MM.1S (cell line): ENCODE data around the gene EIF4H.

ENCODE experiments used
- DNase-seq: peaks from one replicate; pipeline ENCODE4 v3.0.0-alpha.2; 2015
- H2AFZ ChIP-seq: fragments of 300-600 bp; sonication (generic); 2 replicates; pipeline ENCODE4 v1.6.0; 2016; ENCODE audit warnings: antibody characterized with exemption, low read length
- H3F3A ChIP-seq: fragments of 300-600 bp; sonication (generic); 2 replicates; pipeline ENCODE4 v1.6.1; 2016; ENCODE audit warnings: mild to moderate bottlenecking, antibody characterized with exemption, low read length, moderate library complexity, mixed read lengths; ENCODE audit not compliant: insufficient read depth
- H3K27ac ChIP-seq: fragments of 300-600 bp; sonication (generic); 2 replicates; pipeline ENCODE4 v1.5.1; 2016; ENCODE audit warnings: mild to moderate bottlenecking, low read length
- H3K27me3 ChIP-seq: fragments of 300-600 bp; sonication (generic); replicated peaks from 2 replicates; pipeline ENCODE4 v1.6.0; 2016; ENCODE audit warnings: low read length; ENCODE audit not compliant: insufficient read depth
- H3K36me3 ChIP-seq: fragments of 300-600 bp; sonication (generic); replicated peaks from 2 replicates; pipeline ENCODE4 v1.6.1; 2016; ENCODE audit warnings: mild to moderate bottlenecking, low read length, mixed read lengths; ENCODE audit not compliant: insufficient read depth
- H3K4me1 ChIP-seq: fragments of 300-600 bp; sonication (generic); 2 replicates; pipeline ENCODE4 v1.6.1; 2016; ENCODE audit warnings: low read length, mixed read lengths
- H3K4me2 ChIP-seq: fragments of 300-600 bp; sonication (generic); 2 replicates; pipeline ENCODE4 v1.6.0; 2016; ENCODE audit warnings: low read depth, low read length
- H3K4me3 ChIP-seq: fragments of 300-600 bp; sonication (generic); 2 replicates; pipeline ENCODE4 v1.5.1; 2016; ENCODE audit warnings: low read length, mixed read lengths
- H3K79me2 ChIP-seq: fragments of 300-600 bp; sonication (generic); 2 replicates; pipeline ENCODE4 v1.6.1; 2016; ENCODE audit warnings: mixed run types, low read length, mixed read lengths
- H3K9ac ChIP-seq: fragments of 300-600 bp; sonication (generic); 2 replicates; pipeline ENCODE4 v1.6.1; 2016; ENCODE audit warnings: low read length, mixed read lengths
- H3K9me2 ChIP-seq: fragments of 300-600 bp; sonication (generic); replicated peaks from 2 replicates; pipeline ENCODE4 v1.6.1; 2016; ENCODE audit warnings: mild to moderate bottlenecking, low read length, mixed read lengths; ENCODE audit not compliant: insufficient read depth
- H3K9me3 ChIP-seq: fragments of 300-600 bp; sonication (generic); replicated peaks from 2 replicates; pipeline ENCODE4 v1.6.1; 2016; ENCODE audit warnings: mild to moderate bottlenecking, low read length, mixed read lengths; ENCODE audit not compliant: insufficient read depth
- H4K20me1 ChIP-seq: fragments of 300-600 bp; sonication (generic); 2 replicates; pipeline ENCODE4 v1.6.1; 2016; ENCODE audit warnings: mild to moderate bottlenecking, low read length, moderate library complexity, mixed read lengths; ENCODE audit not compliant: insufficient read depth
- EZH2 ChIP-seq: fragments of 300-600 bp; sonication (generic); optimal IDR thresholded peaks from 2 replicates; pipeline ENCODE3; 2017; ENCODE audit warnings: low read depth, mild to moderate bottlenecking, antibody characterized with exemption, low read length, mixed read lengths
- EZH2phosphoT487 ChIP-seq: fragments of 300-600 bp; sonication (generic); IDR thresholded peaks from 2 replicates; pipeline ENCODE4 v1.6.1; 2018; ENCODE audit warnings: antibody characterized with exemption, low read length
- TF ChIP-seq, protein P1 (sequence below): fragments of 300-600 bp; sonication (generic); IDR thresholded peaks from 2 replicates; pipeline ENCODE4 v1.5.1; 2016; ENCODE audit warnings: antibody characterized with exemption, low read length, mixed read lengths

The EIF4H gene

DNA sequence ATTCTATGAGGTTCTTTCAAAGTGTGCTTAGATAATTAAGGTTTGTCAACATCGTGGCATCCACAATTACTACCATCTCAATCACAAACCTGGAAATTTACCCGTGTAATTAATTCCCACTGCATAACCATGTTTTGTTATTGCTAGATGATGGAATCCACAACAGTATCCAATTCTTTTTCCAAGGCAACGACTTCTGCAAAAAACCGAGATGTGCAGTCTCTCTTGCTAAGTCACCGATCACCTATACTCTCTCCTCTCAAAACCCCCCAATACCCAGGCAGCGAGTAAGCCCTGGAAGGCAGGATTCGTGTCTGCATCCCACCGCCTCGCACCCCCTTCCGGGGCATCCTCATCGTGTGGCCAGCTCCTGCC is 678 bp upstream of the EIF4H start:
- Histone ChIP-seq H3K4me2 (peak overlapping the region; percentile 98), H3F3A (peaks cover 3% of the 10 kb centered on the region; the same call in 1 of the 2 replicates), H4K20me1 (peaks cover 31% of the 10 kb centered on the region), H3K27me3 (no peaks in the 10 kb centered on the region), H3K4me3 (peak overlapping the region; percentile 85), H3K9me2 (no peaks in the 10 kb centered on the region), H2AFZ (peak overlapping the region; percentile 96), H3K36me3 (no peaks in the 10 kb centered on the region), H3K9me3 (no peaks in the 10 kb centered on the region), H3K27ac (peak overlapping the region; percentile 4; the same call in 1 of the 2 replicates), H3K9ac (peak overlapping the region; percentile 80), H3K4me1 (peaks cover 6% of the 10 kb centered on the region), H3K79me2 (peaks cover 47% of the 10 kb centered on the region)
- DNase-seq, result no peak
- TF ChIP-seq, protein P1, sequence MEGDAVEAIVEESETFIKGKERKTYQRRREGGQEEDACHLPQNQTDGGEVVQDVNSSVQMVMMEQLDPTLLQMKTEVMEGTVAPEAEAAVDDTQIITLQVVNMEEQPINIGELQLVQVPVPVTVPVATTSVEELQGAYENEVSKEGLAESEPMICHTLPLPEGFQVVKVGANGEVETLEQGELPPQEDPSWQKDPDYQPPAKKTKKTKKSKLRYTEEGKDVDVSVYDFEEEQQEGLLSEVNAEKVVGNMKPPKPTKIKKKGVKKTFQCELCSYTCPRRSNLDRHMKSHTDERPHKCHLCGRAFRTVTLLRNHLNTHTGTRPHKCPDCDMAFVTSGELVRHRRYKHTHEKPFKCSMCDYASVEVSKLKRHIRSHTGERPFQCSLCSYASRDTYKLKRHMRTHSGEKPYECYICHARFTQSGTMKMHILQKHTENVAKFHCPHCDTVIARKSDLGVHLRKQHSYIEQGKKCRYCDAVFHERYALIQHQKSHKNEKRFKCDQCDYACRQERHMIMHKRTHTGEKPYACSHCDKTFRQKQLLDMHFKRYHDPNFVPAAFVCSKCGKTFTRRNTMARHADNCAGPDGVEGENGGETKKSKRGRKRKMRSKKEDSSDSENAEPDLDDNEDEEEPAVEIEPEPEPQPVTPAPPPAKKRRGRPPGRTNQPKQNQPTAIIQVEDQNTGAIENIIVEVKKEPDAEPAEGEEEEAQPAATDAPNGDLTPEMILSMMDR, result no peak
- TF ChIP-seq EZH2phosphoT487, result no peak
- no peak for TF ChIP-seq EZH2

DNA sequence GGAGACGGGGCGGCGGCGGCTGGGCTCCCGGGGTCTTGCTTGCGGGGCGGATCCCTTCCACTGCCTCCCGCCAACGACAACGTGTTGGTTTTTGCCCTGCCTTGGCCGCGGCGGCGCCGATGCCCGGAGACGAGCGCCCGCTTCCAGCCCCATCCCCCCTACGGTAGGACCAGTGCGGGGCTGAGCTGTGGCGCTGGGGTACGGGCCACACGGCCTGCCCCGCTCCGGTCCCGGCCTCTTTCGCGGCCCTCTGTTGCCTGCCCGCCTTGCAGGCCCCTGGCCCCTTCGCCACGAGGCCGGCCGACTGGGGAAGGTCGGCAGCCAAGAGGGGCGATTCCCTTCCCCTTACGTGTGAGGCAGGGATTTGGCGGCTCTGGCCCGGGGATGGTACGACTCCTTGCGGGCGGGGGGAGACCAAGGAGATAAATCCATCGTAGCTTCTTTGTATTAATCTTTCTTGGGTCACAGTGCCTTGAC is 488 bp downstream of the EIF4H start:
- Histone ChIP-seq H3K4me1 (peaks cover 6% of the 10 kb centered on the region), H3K9me3 (no peaks in the 10 kb centered on the region), H2AFZ (no peak overlapping the region), H3K36me3 (no peaks in the 10 kb centered on the region), H3K27me3 (no peaks in the 10 kb centered on the region), H3K9me2 (no peaks in the 10 kb centered on the region), H3F3A (peaks cover 3% of the 10 kb centered on the region; the same call in 1 of the 2 replicates), H3K4me2 (peak overlapping the region; percentile 55), H3K9ac (peak overlapping the region; percentile 95), H4K20me1 (peaks cover 43% of the 10 kb centered on the region), H3K27ac (peak overlapping the region; percentile 54; the same call in 1 of the 2 replicates), H3K4me3 (peak overlapping the region; percentile 97), H3K79me2 (peaks cover 59% of the 10 kb centered on the region)
- TF ChIP-seq, protein P1, result no peak
- TF ChIP-seq EZH2 (no peak), EZH2phosphoT487 (no peak)
- peak; percentile 31 for DNase-seq

DNA sequence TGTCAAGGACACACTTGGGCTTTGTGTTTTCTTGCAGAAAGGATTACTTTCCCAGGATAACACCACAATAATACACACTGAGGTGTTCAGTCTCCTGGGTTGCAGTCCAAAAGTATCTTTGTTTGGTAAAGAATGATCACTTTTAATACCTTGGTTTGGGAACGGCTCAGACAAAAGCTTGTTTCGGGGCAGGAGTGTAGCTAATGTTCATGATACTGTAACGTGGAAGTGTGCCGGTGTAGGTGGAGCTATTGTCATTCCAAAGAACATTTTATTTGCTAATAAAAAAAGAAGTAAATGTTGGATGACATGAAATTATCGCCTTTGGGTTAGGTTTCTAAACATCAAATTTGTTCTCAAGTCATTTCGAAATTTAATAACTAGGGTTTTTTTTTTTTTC is 1.2 kb downstream of the EIF4H start:
- H3K79me2 ChIP-seq, result peaks cover 66% of the 10 kb centered on the region
- TF ChIP-seq, protein P1, result no peak
- TF ChIP-seq EZH2 (no peak), EZH2phosphoT487 (no peak)
- H3F3A ChIP-seq, result peaks cover 3% of the 10 kb centered on the region; the same call in 1 of the 2 replicates
- peak overlapping the region; percentile 95 for H3K9ac ChIP-seq
- H3K27ac ChIP-seq, result no peak overlapping the region
- DNase-seq, result peak; percentile 13
- peak overlapping the region; percentile 55 for H3K4me2 ChIP-seq
- no peaks in the 10 kb centered on the region for H3K36me3 ChIP-seq
- H3K9me3 ChIP-seq, result no peaks in the 10 kb centered on the region
- no peak overlapping the region for H2AFZ ChIP-seq
- H3K27me3 ChIP-seq, result no peaks in the 10 kb centered on the region
- H4K20me1 ChIP-seq, result peaks cover 50% of the 10 kb centered on the region
- H3K4me1 ChIP-seq, result peaks cover 6% of the 10 kb centered on the region
- peak overlapping the region; percentile 97 for H3K4me3 ChIP-seq
- no peaks in the 10 kb centered on the region for H3K9me2 ChIP-seq
